Right lung (tissue), 10 donors: ENCODE results near the gene MFSD2A. TPM values are rescaled to one million over a fixed set of nuclear protein-coding genes. Genes with fewer than 3 reads are reported as not detected.
"Not testable (repeated sequence)": the region's sequence is repeated elsewhere in the genome, so short reads cannot be mapped to it uniquely, and the experiment has no call there.

Experiments
- DNase-seq, 2 donors: peaks; one replicate each; pipeline ENCODE4 v3.0.0-alpha.2; 2013
- long read RNA-seq, 8 donors: transcript quantifications; one replicate each; lab custom pipeline, GENCODE V29; 2026
- polyA plus RNA-seq, 5 donors: library from polyadenylated mRNA; unstranded; fragments of 120-200 nt; gene quantifications; one replicate each; pipeline versions ENCODE4 v1.2.1 to v1.2.3, GENCODE V29; 2013; ENCODE audit warnings: inconsistent platforms in 1 of 5, low replicate concordance in 1 of 5; ENCODE audit not compliant: insufficient read length in 5 of 5, insufficient read depth in 1 of 5

The MFSD2A gene
- polyA plus RNA-seq, result 100 to 1,000 TPM in 4 of 5 donors, 10 to 100 TPM in 1; 53.3 to 196 (median 159) TPM
- long read RNA-seq, donor 1, transcript MFSD2A-202 (14 exons, 2,154 nt), result major isoform, 22 of 42 reads
- long read RNA-seq, donor 1, partial matches to known transcripts, result 20 of 42 reads
- long read RNA-seq, donor 1, other reads (novel, unspliced or antisense), result 0 of 42 reads
- long read RNA-seq, donor 2, transcript MFSD2A-202 (14 exons, 2,154 nt), result major isoform, 8 of 8 reads
- long read RNA-seq, donor 2, partial matches to known transcripts, result 0 of 8 reads
- long read RNA-seq, donor 2, other reads (novel, unspliced or antisense), result 0 of 8 reads
- long read RNA-seq, donor 3, transcript MFSD2A-202 (14 exons, 2,154 nt), result major isoform, 20 of 48 reads
- long read RNA-seq, donor 3, partial matches to known transcripts, result 28 of 48 reads
- long read RNA-seq, donor 3, other reads (novel, unspliced or antisense), result 0 of 48 reads
- long read RNA-seq, donor 4, transcript MFSD2A-202 (14 exons, 2,154 nt), result major isoform, 17 of 71 reads
- long read RNA-seq, donor 4, partial matches to known transcripts, result 53 of 71 reads
- long read RNA-seq, donor 4, other reads (novel, unspliced or antisense), result 0 of 71 reads
- long read RNA-seq, donor 5, transcript MFSD2A-202 (14 exons, 2,154 nt), result major isoform, 6 of 6 reads
- long read RNA-seq, donor 5, partial matches to known transcripts, result 0 of 6 reads
- long read RNA-seq, donor 5, other reads (novel, unspliced or antisense), result 0 of 6 reads
- long read RNA-seq, donor 6, transcript MFSD2A-202 (14 exons, 2,154 nt), result major isoform, 27 of 52 reads
- long read RNA-seq, donor 6, partial matches to known transcripts, result 24 of 52 reads
- long read RNA-seq, donor 6, other reads (novel, unspliced or antisense), result 0 of 52 reads
- long read RNA-seq, donor 7, transcript MFSD2A-202 (14 exons, 2,154 nt), result major isoform, 17 of 45 reads
- long read RNA-seq, donor 7, partial matches to known transcripts, result 25 of 45 reads
- long read RNA-seq, donor 7, other reads (novel, unspliced or antisense), result 0 of 45 reads
- long read RNA-seq, donor 8, transcript MFSD2A-202 (14 exons, 2,154 nt), result major isoform, 5 of 5 reads
- long read RNA-seq, donor 8, partial matches to known transcripts, result 0 of 5 reads
- long read RNA-seq, donor 8, other reads (novel, unspliced or antisense), result 0 of 5 reads

DNA sequence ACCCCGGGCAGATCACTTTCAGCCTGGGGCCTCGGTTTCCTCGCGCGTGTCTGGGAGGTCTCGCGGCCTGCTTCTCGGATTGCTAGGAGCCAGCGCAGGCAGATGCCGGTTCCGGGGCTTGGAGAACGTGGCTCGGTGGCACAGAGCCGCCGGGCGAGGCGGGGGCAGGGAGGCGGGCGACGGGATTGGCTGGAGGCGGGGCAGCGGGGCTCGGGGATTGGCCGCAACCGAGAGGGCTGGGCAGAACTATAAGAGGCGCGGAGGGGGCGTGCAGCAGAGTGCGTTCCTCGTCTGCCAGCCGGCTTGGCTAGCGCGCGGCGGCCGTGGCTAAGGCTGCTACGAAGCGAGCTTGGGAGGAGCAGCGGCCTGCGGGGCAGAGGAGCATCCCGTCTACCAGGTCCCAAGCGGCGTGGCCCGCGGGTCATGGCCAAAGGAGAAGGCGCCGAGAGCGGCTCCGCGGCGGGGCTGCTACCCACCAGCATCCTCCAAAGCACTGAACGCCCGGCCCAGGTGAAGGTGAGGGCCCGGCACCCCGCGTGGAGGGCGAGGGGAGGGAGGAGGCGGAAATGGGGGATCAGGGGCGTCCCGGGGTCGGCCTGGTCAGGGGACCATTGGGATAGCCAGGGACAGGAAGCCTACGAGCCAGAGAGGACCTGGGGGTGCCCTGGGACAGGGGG, at the start of gene MFSD2A:
Gene MFSD2A, plus strand, starts transcription at position 276 of the 677 bp plus-strand sequence. Its CDS starts 148 bp downstream, at position 424.
- DNase-seq, result peak; percentile 77 to 78

DNA sequence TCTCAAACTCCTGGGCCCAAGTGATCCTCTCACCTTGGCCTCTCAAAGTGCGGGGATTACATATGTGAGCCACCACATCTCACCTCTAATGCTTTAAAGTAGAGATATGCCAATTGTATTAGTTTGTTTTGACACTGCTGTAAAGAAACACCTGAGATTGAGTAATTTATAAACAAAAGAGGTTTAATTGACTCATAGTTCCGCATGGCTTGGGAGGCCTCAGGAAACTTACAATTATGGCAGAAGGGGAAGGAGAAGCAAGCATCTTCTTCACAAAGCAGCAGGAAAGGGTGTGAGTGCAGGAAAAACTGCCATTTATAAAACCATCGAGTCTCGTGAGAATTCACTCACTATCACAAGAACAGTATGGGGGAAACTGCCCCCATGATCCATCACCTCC, 49.8 kb upstream of the MFSD2A start:
- no peak for DNase-seq

DNA sequence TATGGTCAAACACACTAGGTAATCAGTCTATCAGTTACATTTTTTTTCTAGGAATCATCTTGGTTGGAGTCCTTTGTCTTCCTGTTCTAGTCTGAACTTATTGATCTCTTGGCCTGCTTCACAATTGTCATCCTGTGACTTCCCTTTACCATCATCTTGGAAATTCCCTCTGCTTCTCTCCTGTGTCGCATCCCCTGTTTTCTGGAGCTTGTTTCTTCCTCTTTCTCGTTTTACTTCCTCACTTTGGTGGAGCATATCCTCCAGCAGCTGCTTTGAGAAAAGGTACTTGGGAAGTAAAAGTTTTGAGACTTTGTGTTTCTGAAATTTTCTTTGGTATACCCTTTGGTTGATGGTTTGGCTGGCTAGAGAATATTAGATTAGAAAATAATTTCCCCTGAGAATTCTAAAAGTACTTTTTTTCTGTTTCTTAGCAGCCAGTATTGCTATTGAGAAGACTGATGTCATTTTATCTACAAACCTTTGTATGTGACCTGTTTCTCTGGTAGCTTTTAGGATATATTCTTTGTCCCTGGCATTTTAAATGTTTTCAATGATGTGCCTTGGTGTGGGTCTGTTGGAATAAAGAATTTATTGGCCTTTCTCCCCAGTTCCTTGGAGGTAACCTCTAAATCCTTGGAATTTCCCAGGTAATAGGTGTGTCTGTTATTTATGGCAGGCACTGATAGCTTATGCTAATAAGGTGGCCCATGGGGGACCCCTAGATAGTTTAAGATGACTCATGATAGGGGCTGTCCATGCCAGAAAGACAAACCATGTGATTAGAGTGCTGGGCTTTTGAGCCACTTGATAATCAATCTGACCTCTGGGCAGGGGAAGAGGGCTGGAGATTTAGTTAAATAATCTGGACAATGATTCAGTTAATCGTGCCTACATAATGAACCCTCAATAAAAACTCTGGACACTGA, 47.2 kb upstream of the MFSD2A start:
- no peak for DNase-seq

DNA sequence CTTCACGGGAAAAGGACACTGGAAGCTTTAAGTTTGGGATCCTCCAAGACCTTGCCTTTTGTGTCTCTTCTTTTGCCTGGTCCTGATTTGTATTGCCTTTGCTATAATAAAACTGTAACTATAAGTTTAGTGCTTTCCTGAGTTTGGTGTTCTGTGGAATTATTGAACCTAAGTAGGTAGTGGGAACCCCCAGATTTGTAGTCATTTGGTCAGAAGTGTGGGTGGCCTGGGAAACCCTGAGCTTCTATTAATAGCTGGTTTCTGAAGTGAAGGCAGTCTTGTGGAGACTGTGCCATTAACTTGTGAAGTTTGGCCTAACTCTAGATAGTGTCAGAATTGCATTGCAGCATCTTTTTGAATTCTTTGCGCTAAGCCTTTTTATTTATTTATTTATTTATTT, 46.4 kb upstream of the MFSD2A start:
- no peak for DNase-seq

DNA sequence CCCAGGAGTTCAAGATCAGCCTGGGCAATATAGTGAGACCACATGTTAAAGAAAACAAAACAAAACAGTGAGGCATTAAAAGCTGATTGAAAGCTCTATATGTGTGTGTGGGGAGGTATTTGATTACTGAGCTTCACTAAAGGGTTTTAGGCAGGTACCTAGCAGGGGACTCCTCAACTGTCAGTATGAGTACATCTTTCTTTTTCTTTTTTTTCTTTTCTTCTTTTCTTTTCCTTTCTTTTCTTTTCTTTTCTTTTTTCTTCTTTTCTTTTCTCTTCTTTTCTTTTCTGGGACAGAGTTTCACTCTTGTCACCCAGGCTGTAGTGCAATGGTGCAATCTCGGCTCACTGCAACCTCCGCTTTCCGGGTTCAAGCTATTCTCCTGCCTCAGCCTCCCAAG, 44.7 kb upstream of the MFSD2A start:
- DNase-seq, result no peak

DNA sequence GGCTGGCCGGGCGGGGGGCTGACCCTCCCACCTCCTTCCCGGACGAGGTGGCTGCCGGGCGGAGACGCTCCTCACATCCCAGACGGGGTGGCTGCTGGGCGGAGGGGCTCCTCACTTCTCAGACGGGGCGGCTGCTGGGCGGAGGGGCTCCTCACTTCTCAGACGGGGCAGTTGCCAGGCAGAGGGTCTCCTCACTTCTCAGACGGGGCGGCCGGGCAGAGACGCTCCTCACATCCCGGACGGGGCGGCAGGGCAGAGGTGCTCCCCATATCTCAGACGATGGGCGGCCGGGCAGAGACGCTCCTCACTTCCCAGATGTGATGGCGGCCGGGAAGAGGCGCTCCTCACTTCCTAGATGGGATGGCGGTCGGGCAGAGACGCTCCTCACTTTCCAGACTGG, 41.8 kb upstream of the MFSD2A start:
- DNase-seq, result not testable (repeated sequence)

DNA sequence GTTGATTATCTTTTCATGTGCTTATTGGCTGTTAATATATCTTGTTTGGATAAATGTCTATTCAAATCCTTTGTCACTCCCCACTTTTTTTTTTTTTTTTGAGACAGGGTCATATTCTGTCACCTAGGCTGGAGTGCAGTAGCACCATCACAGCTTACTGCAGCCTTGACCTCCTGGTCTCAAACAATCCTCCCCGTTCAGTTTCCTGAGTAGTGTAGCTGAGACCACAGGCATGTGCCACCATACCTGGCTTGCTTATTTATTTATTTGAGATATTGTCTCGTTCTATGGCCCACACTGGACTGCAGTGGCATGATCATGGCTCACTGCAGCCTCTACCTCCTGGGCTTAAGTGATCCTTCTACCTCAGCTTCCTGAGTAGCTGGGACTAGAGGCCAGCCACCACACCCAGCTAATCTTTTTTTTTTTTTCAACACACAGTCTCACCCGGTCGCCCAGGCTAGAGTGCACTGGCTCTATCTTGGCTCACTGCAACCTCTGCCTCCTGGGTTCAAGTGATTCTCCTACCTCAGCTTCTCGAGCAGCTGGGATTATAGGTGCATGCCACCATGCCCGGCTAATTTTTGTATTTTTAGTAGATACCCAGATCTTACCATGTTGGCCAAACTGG, 39.3 kb upstream of the MFSD2A start:
- DNase-seq, result no peak

DNA sequence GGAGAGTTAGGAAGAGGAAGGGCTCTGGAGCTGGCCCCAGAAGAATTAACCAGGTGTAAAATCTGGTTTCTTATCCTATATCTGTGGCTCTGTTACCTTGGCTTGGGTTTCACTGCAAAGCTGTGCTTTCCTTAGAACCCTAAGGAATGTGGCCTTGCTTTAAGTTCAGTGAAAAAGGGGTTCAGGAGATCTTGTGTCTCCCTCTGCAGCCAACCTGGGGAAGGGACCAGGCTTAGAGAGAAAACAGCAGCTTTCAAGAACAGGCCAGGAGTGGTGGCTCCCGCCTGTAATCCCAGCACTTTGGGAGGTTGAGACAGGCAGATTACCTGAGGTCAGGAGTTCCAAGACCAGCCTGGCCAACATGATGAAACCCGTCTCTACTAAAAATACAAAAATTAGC, 37.1 kb upstream of the MFSD2A start:
- DNase-seq, result no peak

DNA sequence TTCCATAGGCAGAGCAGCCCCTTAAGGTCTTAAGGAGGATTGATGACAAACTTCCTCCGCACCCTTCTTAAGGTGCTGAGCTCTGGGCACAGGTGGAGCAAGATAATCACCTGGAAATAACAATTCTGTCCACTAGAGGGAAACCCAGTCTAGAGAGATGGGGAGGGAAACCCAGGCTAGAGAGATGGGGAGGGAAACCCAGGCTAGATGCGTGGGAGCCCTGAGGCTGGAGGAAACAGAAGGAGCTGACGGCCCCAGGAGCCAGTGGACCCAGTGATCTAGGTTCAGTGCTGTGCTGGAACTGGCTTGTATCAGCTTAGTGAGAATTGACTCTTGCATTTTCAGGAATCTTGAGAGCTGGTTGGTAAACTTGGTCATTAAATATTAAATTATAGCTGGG, 35.4 kb upstream of the MFSD2A start:
- no peak for DNase-seq

DNA sequence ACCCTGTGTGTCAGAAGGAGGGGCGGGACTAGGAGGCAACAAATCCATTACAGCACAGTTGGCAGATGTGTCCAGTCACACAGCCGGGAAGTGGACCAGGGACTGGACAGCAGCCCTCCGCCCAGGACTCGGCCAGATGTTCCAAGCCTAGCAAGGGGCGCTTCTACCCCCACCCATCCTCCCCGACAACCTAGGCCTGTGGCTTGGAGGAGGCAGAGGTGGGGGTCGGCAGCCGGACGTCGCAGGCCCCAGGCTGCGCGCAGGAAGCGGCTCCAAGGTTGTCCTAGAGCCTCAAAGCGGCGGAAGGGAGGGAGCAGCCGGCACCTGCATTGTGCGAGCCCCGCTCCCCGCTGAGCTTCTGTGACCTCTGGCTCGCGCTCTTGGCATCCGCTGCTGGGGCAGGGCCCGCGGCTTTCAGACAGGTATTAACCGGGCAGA, 32.7 kb upstream of the MFSD2A start:
- DNase-seq, result no peak

DNA sequence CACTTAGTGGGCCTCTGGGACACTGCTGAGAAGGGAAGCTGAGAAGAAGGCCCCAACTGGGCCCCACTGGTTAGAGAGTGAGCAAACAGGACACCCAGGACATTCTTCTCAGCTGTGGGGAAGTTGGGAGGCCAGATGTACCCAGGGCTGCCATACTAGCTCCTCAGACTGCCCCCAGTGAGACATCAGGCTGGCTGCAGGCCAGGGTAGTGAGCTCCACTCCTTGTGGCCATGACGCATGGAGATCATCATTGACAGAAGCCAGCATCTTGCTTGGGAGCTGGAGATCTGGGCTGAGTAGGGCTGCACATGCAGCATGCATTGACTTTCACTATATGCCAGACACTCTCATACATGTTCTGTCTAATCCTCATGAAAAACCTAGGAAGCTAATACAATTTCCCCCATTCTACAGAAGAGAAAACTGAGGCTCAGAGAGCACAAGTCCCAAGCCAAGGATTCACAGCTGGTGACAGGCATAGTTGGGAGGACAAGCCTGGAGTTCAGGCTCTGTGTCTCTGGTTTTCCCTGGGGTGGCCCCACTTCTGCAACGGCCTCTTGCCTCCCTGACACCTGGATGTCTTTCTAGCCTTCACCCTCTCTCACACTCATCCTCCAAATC, 29.1 kb upstream of the MFSD2A start:
- no peak for DNase-seq

DNA sequence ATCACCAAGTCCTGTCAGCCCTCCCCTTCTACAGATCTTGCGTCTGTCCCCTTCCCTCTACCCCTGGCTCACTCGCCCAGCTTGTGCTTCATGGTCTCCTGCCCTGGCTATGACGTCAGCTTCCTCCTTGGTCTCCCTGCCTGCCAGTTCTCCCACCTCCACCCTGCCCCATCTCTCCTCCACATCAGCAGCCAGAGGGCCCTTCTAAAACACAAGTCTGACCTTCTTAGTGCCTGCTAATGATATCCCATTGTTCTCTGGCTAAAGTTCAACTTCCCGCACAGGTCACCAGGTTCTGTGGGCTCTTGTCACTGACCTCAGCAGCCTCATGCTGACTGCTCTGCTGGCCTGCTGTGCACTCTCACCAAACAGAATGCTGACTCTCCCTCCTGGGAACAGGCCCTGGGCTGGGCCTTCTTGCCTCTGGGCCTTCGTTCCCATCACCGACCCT, 28.6 kb upstream of the MFSD2A start:
- DNase-seq, result no peak

DNA sequence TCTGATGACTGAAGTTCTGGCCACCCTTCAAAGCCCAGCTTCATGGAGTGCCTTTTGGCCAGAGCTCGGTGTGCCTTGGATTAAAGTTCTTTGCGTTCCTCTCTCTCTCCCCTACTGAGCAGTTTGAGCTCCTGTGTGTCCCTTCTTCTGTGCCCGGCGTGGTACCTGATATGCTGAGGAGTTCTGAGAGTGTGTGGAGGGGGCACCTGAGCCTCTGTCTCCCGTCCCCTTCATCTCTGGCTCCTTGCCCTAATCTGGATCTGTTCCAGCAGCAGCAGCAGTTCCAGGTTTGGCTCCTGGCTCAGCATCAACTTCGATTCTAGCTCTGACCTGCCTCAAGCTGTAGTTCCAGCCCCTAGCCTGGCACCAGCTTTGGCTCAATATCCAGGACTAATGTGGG, 28.1 kb upstream of the MFSD2A start:
- no peak for DNase-seq

DNA sequence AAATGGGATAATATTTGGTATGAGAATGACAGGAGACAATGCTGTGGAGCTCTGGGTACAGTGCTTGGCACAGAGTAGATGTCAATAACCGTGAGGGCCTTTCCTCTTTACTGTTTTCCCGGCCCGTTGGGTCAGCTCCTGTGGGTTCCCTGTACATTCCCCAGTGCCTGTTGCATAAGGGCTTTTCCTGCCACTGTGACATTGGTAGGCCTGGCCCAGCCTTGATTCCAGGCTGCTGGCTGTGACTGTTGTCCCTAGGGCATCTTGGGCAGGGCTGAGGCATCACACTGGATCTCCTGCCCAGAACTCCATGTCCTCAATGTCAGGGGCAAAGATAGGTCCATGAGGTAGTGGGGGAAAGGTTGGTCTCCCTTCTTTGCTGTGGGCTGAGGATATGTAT, 27.4 kb upstream of the MFSD2A start:
- DNase-seq, result no peak

DNA sequence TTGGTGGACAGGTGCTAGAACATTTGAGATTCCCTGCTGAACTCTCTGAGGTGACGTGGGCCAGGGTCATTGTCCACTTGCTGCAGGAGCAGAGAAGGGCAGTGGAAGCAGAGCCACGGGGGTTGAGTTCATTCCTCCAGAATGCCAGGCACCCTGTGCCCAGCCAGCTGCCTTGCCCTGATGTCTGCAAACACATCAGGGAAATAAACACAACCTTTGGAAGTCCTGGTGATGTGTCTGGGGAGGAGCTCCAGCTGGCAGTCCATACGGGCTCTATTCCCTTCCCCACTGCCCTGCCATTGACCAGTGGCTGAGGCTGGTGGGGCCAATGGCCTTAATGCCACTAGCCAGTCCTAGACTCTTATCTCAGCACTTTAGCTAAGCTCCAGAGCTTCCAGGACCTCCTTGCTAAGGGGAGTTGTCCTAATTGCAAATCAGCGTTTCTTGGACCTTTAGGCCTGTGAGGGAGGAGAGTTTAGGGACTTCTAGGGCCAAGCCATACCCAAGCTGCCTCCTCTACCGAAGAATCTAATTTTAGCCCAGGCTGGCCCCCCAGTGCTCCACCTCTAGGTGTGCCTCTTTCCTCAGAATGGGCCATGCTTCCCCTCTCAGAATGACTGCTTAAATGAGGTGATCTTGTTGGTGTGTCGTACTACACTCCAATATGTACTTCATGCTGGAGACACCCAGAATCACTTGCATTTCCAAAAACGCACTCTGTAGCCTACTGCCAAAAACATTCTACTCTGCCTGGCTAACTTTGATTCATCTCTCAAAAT, 25.9 kb upstream of the MFSD2A start:
- DNase-seq, result no peak

DNA sequence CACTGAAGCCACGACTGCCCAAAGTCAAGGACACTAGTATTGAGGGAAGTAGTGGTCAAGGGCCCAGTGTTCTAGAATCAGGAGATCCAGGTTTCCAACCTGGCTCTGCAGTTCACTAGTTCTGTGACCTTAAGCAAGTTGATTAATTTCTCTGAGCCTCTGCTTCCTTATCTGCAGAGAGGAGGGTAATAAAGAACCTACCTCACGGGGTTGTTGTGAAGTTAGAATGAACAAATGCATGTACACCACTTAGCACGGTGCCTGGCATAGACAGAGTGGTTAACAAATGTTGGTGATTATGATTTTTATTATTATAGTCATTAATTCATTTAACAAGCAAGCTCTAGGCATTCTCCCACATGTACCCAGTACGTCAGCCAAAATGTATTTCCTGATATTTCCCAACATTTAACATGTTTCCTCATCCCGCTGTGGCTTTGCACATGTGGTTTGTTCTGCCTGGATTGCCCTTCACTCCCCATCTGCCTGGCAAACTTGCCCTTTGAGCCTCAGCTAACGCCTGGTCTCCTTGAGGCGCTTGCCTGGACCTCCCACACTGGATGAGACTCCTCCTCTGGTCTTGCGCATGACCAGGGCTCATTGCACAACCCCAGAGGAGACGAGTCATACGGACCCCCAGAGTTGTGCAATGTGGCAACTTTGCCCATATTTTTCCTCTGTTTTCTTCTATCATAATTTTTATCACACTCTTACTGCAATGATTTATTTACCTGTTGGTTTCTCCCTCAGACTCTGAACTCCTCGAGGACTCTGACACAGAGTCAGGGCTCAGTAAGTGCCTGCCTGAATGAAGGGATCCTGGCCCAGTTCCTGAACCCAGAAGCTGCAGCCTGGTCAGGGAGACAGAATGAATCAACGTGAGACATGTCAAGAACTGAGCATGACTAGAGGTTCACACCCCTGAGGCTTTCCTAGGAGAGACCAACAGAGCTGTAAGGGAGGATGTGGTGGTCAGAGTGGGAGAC, 20.7 kb upstream of the MFSD2A start:
- DNase-seq, result peak; percentile 67 to 81
